SK-N-MC (cell line): ENCODE measurements around the gene DPY19L1.
"Not testable (repeated sequence)": the region's sequence is repeated elsewhere in the genome, so short reads cannot be mapped to it uniquely, and the experiment has no call there.

Source experiments
- EZH2 ChIP-seq: fragments of 200-600 bp; sonication (generic); IDR thresholded peaks from one replicate; pipeline ENCODE4 v1.6.1; 2017; ENCODE audit warnings: antibody characterized with exemption
- FOXP2 ChIP-seq: optimal IDR thresholded peaks from 2 replicates; pipeline ENCODE3; 2011; ENCODE audit warnings: mild to moderate bottlenecking, moderate library complexity; ENCODE audit not compliant: insufficient read depth; ENCODE audit errors: extremely low read length, control extremely low read depth
- POLR2AphosphoS5 ChIP-seq: IDR thresholded peaks from 2 replicates; pipeline ENCODE4 v1.6.1; 2012; ENCODE audit warnings: mild to moderate bottlenecking, low read depth, low read length, borderline replicate concordance

GRCh38 chr7:35058571-35058970 is 21.3 kb upstream of the DPY19L1 start:
- TF ChIP-seq EZH2, POLR2AphosphoS5, FOXP2: not testable (repeated sequence)
